Right lobe of liver (tissue), 6 donors: ENCODE data around the gene ODF4. TPM values are rescaled to one million over a fixed set of nuclear protein-coding genes. Genes with fewer than 3 reads are reported as not detected.

ENCODE experiments used
- ATAC-seq, 4 donors: fragments of 200-7000 bp; cut with Tn5 transposase; one replicate each; pipeline ENCODE4 v1.9.1; 2020; ENCODE audit warnings: mild to moderate bottlenecking in 4 of 4, moderate library complexity in 4 of 4
- DNase-seq, 3 donors: peaks; one replicate each; pipeline ENCODE4 v3.0.0-alpha.2; 2020
- H3K27ac ChIP-seq, 3 donors: fragments of 200-600 bp; one replicate each; pipeline ENCODE4 v1.8.0; 2022
- H3K27me3 ChIP-seq, 2 donors: fragments of 200-600 bp; one replicate each; pipeline ENCODE4 v1.8.0; 2022
- H3K36me3 ChIP-seq, 4 donors: fragments of 200-600 bp; sonication (generic) in 1 of 4; one replicate each; pipeline versions ENCODE4 v1.5.1 to v1.8.0; 2017 to 2022; ENCODE audit warnings: control low read depth in 1 of 4
- H3K4me1 ChIP-seq, 4 donors: fragments of 200-600 bp; sonication (generic) in 1 of 4; one replicate each; pipeline versions ENCODE4 v1.5.1 to v1.8.0; 2017 to 2022; ENCODE audit warnings: control low read depth in 1 of 4
- H3K4me3 ChIP-seq, 3 donors: fragments of 200-600 bp; one replicate each; pipeline ENCODE4 v1.8.0; 2022
- H3K9me3 ChIP-seq, 4 donors: fragments of 200-600 bp; sonication (generic) in 1 of 4; one replicate each; pipeline versions ENCODE4 v1.5.1 to v1.8.0; 2017 to 2022; ENCODE audit warnings: control low read depth in 1 of 4
- CTCF ChIP-seq, 4 donors: fragments of 200-600 bp in 3 of 4; fragments of 450-650 bp in 1 of 4; IDR thresholded peaks; one replicate each; pipeline versions ENCODE4 v1.5.1 to v1.8.0; 2016 to 2022; ENCODE audit warnings: antibody characterized with exemption in 4 of 4, mild to moderate bottlenecking in 2 of 4
- POLR2A ChIP-seq: fragments of 450-650 bp; IDR thresholded peaks from one replicate; pipeline ENCODE4 v1.6.1; 2017; ENCODE audit warnings: antibody characterized with exemption, mild to moderate bottlenecking
- WGBS: methylation state at CpG from one replicate; pipeline ENCODE4 v1.1.6; 2018; ENCODE audit warnings: low coverage, low lambda C conversion rate; ENCODE audit not compliant: insufficient coverage; ENCODE audit errors: missing lambda C conversion rate; 5-methylcytosine and 5-hydroxymethylcytosine counted together
- intact Hi-C, 2 donors: fragments of 100-400 bp; cut with DNase I; formaldehyde crosslinking; loops; one replicate each; pipeline versions ENCODE4 v1.11.2 to v1.14.1; 2022
- long read RNA-seq: library from polyadenylated mRNA; unstranded; transcript quantifications from one replicate; pipeline ENCODE4 v2.0.0, GENCODE V29; 2019
- total RNA-seq, 6 experiments: library from RNA; depleted of rRNA in 2 of 6; stranded (reverse); fragments of >200 nt in 2 of 6; fragmentation: NEBNext Ultra II Directional in 3 of 6; extraction: Animal tissue kit (Norgen Biotek cat#: 25700) in 3 of 6; gene quantifications; one replicate each; pipeline versions ENCODE4 v1.1.0 to v1.2.4, GENCODE V29; 2016 to 2023
- donor health status: DM: no; HTN: yes; CAD: no.
- donor health status: DM: no; HTN: no; CAD: no.
- donor health status: DM: no; HTN: no; CAD: no.
- donor health status: DM: no; HTN: yes; CAD: no.
- donor health status: DM: no; HTN: yes; CAD: no.

Gene ODF4, protein sequence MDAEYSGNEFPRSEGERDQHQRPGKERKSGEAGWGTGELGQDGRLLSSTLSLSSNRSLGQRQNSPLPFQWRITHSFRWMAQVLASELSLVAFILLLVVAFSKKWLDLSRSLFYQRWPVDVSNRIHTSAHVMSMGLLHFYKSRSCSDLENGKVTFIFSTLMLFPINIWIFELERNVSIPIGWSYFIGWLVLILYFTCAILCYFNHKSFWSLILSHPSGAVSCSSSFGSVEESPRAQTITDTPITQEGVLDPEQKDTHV
- not detected for total RNA-seq
- long read RNA-seq: 0 reads

GRCh38 chr17:8339540-8339939 is at the start of gene ODF4:
ODF4 (plus strand) TSS chr17:8339840; CDS start chr17:8340052, 212 bp downstream.
- H3K27me3 ChIP-seq: no peaks in the 10 kb centered on the region
- ATAC-seq (no peak), DNase-seq (no peak)
- H3K27ac ChIP-seq: no peak within 1 kb of the TSS
- TF ChIP-seq POLR2A (no peak), CTCF (IDR thresholded peaks at IDR 0.05) (no peak)
- no peaks in the 10 kb centered on the region for H3K36me3 ChIP-seq
- H3K9me3 ChIP-seq: no peaks in the 10 kb centered on the region
- intact Hi-C loops: no loop called here
- WGBS: 48% methylated on average over 2 of the region's 2 CpGs
- H3K4me1 ChIP-seq: no peaks in the 10 kb centered on the region
- no peak within 1 kb of the TSS for H3K4me3 ChIP-seq

GRCh38 chr17:8290043-8290442 is 49.6 kb upstream of the ODF4 start:
- no peak overlapping the region for H3K27ac ChIP-seq
- H3K4me1 ChIP-seq: peaks cover 0 to 48% (median 8%) of the 10 kb centered on the region in 4 donors
- H3K9me3 ChIP-seq: no peaks in the 10 kb centered on the region
- intact Hi-C loops: no loop called here
- no peak for ATAC-seq
- H3K4me3 ChIP-seq: no peak overlapping the region
- DNase-seq: no peak
- TF ChIP-seq CTCF (IDR thresholded peaks at IDR 0.05) (no peak), POLR2A (no peak)
- no peaks in the 10 kb centered on the region for H3K36me3 ChIP-seq
- WGBS: 100% methylated on average over 3 of the region's 3 CpGs
- no peaks in the 10 kb centered on the region for H3K27me3 ChIP-seq

- ATAC-seq: no peak
- peaks cover 0 to 2% (median 0%) of the 10 kb centered on the region in 4 donors for H3K9me3 ChIP-seq
- TF ChIP-seq CTCF (IDR thresholded peaks at IDR 0.05): no peak
- TF ChIP-seq POLR2A: no peak
- H3K36me3 ChIP-seq: no peaks in the 10 kb centered on the region
- no peak overlapping the region for H3K27ac ChIP-seq
- H3K4me3 ChIP-seq: no peak overlapping the region
- H3K4me1 ChIP-seq: peaks cover 0 to 21% (median 2%) of the 10 kb centered on the region in 4 donors
- no peak for DNase-seq
- intact Hi-C loops: no loop called here
- no peaks in the 10 kb centered on the region for H3K27me3 ChIP-seq
- 61% methylated on average over 3 of the region's 5 CpGs for WGBS
Measured at GRCh38 chr17:8292639-8293395, 46.8 kb upstream of the ODF4 start.

- H3K4me3 ChIP-seq: no peak overlapping the region
- intact Hi-C loops: no loop called here
Measured at GRCh38 chr17:8294361-8294760, 45.3 kb upstream of the ODF4 start.

More at GRCh38 chr17:8294361-8294760, 45.3 kb upstream of the ODF4 start:
- Histone ChIP-seq H3K36me3 (no peaks in the 10 kb centered on the region), H3K9me3 (peaks cover 0 to 2% (median 0%) of the 10 kb centered on the region in 4 donors), H3K4me1 (peaks cover 0 to 11% (median 0%) of the 10 kb centered on the region in 4 donors), H3K27me3 (no peaks in the 10 kb centered on the region), H3K27ac (no peak overlapping the region)
- TF ChIP-seq CTCF (IDR thresholded peaks at IDR 0.05): no peak
- TF ChIP-seq POLR2A: no peak
- ATAC-seq (no peak), DNase-seq (no peak)
- 94% methylated on average over 2 of the region's 9 CpGs for WGBS
